NCI-H2081 (cell line): Measurements from ENCODE around the gene SMPDL3B.

Experiments used
- DNase-seq, 2 experiments: peaks; one replicate each; lab custom pipeline; 2025; lab: John Stamatoyannopoulos, UW

The SMPDL3B gene

GRCh38 chr1:27940870-27941560 lies 6.2 kb downstream of the SMPDL3B start:
- no peak for DNase-seq

- no peak for DNase-seq
These were observed 7.1 kb downstream of the SMPDL3B start for GRCh38 chr1:27941671-27942540.

GRCh38 chr1:27945020-27945419 lies 10.2 kb downstream of the SMPDL3B start:
- no peak for DNase-seq

GRCh38 chr1:27949027-27949426 lies 14.2 kb downstream of the SMPDL3B start:
- DNase-seq: no peak

- no peak for DNase-seq
These were observed 16.6 kb downstream of the SMPDL3B start for GRCh38 chr1:27951396-27951795.

GRCh38 chr1:27952147-27952546 lies 17.3 kb downstream of the SMPDL3B start:
- DNase-seq: no peak

- DNase-seq: no peak
These were observed 19.4 kb downstream of the SMPDL3B start for GRCh38 chr1:27954186-27954585.

- DNase-seq: no peak
These were observed 20.3 kb downstream of the SMPDL3B start for GRCh38 chr1:27955076-27955475.

GRCh38 chr1:27956761-27957160 lies 22.0 kb downstream of the SMPDL3B start:
- DNase-seq: no peak

GRCh38 chr1:27957655-27958054 lies 22.9 kb downstream of the SMPDL3B start:
- DNase-seq: no peak

- no peak for DNase-seq
These were observed 23.7 kb downstream of the SMPDL3B start for GRCh38 chr1:27958513-27958912.

GRCh38 chr1:27959792-27960603 lies 25.2 kb downstream of the SMPDL3B start, which contains the start of gene XKR8:
TSS of gene XKR8 (plus strand) at chr1:27959973. CDS start at chr1:27960070, 97 bp downstream.
- DNase-seq: peak; percentile 73 to 74

GRCh38 chr1:27960762-27961645 lies 26.2 kb downstream of the SMPDL3B start:
- no peak for DNase-seq

- DNase-seq: no peak
These were observed 26.9 kb downstream of the SMPDL3B start for GRCh38 chr1:27961646-27962221.

- no peak for DNase-seq
These were observed 28.6 kb downstream of the SMPDL3B start for GRCh38 chr1:27963393-27963792.

- DNase-seq: no peak
These were observed 31.8 kb downstream of the SMPDL3B start for GRCh38 chr1:27966402-27967105.

GRCh38 chr1:27967106-27967883 lies 32.5 kb downstream of the SMPDL3B start:
- no peak for DNase-seq

GRCh38 chr1:27967884-27968466 lies 33.2 kb downstream of the SMPDL3B start:
- DNase-seq: no peak

- no peak for DNase-seq
These were observed 33.9 kb downstream of the SMPDL3B start for GRCh38 chr1:27968692-27969091.
